Neural cell (in vitro differentiated cells): ENCODE data around the gene XPNPEP3.

Source experiments
- EP300 ChIP-seq: fragments of 450-650 bp; conservative IDR thresholded peaks from 2 replicates; pipeline ENCODE4 v1.6.1; 2014; ENCODE audit warnings: antibody characterized with exemption, mild to moderate bottlenecking, moderate library complexity; ENCODE audit not compliant: poor library complexity, severe bottlenecking
- MXI1 ChIP-seq: fragments of 450-650 bp; conservative IDR thresholded peaks from 2 replicates; pipeline ENCODE4 v1.6.1; 2014; ENCODE audit warnings: antibody characterized with exemption, mild to moderate bottlenecking; ENCODE audit not compliant: poor library complexity, severe bottlenecking
- POLR2AphosphoS5 ChIP-seq: IDR thresholded peaks from 2 replicates; pipeline ENCODE4 v1.6.1; 2012
- RAD21 ChIP-seq: fragments of 450-650 bp; conservative IDR thresholded peaks from 2 replicates; pipeline ENCODE4 v1.6.1; 2014; ENCODE audit warnings: antibody characterized with exemption, mild to moderate bottlenecking, moderate library complexity
- SMC3 ChIP-seq: fragments of 450-650 bp; conservative IDR thresholded peaks from 2 replicates; pipeline ENCODE4 v1.6.1; 2014; ENCODE audit warnings: antibody characterized with exemption, mild to moderate bottlenecking, moderate library complexity; ENCODE audit not compliant: poor library complexity
- TAF1 ChIP-seq: IDR thresholded peaks from 2 replicates; pipeline ENCODE4 v1.6.1; 2012; ENCODE audit warnings: low read depth
- TF ChIP-seq, protein P1 (sequence below): fragments of 450-650 bp; IDR thresholded peaks from 2 replicates; pipeline ENCODE4 v1.5.1; 2014; ENCODE audit warnings: antibody characterized with exemption, mild to moderate bottlenecking, moderate library complexity; ENCODE audit not compliant: poor library complexity, severe bottlenecking

DNA sequence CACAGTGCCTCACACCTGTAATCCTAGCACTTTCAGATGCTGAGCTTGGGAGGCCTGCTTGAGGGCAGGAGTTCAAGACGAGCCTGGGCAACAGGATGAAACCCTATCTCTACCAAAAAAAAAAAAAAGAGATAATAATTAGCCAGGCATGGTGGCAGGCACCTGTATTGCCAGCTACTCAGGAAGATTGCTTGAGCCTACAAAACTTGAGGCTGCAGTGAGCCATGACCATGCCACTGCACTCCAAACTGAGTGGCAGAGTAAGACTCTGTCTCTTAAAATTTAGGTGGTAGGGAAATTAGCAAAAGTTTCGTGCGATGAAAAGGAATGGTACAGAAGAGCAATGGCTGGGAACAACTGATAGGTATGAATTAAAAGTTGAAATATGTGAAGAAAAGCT lies 18.5 kb upstream of the XPNPEP3 start:
- TF ChIP-seq, protein P1, sequence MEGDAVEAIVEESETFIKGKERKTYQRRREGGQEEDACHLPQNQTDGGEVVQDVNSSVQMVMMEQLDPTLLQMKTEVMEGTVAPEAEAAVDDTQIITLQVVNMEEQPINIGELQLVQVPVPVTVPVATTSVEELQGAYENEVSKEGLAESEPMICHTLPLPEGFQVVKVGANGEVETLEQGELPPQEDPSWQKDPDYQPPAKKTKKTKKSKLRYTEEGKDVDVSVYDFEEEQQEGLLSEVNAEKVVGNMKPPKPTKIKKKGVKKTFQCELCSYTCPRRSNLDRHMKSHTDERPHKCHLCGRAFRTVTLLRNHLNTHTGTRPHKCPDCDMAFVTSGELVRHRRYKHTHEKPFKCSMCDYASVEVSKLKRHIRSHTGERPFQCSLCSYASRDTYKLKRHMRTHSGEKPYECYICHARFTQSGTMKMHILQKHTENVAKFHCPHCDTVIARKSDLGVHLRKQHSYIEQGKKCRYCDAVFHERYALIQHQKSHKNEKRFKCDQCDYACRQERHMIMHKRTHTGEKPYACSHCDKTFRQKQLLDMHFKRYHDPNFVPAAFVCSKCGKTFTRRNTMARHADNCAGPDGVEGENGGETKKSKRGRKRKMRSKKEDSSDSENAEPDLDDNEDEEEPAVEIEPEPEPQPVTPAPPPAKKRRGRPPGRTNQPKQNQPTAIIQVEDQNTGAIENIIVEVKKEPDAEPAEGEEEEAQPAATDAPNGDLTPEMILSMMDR, result no peak
- TF ChIP-seq POLR2AphosphoS5 (no peak), EP300 (no peak), MXI1 (no peak), SMC3 (no peak), RAD21 (no peak), TAF1 (no peak)
